Activated naive CD8-positive, alpha-beta T cell treated with anti-CD3 and anti-CD28 coated beads for 36 hours (primary cell): ENCODE data around the gene DOK6. TPM values are rescaled to one million over a fixed set of nuclear protein-coding genes. Genes with fewer than 3 reads are reported as not detected.

ENCODE experiments used
- DNase-seq: peaks from one replicate; pipeline ENCODE4 v3.0.0; 2021
- H3K27ac Mint-ChIP-seq: one replicate; pipeline ENCODE4 v1.8.0; 2022; ENCODE audit warnings: mild to moderate bottlenecking, moderate library complexity, mixed read lengths
- H3K27me3 Mint-ChIP-seq: one replicate; pipeline ENCODE4 v1.8.0; 2022; ENCODE audit warnings: mild to moderate bottlenecking, mixed read lengths
- H3K36me3 Mint-ChIP-seq: one replicate; pipeline ENCODE4 v1.8.0; 2021; ENCODE audit warnings: mild to moderate bottlenecking, mixed read lengths
- H3K4me1 Mint-ChIP-seq: one replicate; pipeline ENCODE4 v1.8.0; 2021; ENCODE audit warnings: mixed read lengths
- H3K4me3 Mint-ChIP-seq: one replicate; pipeline ENCODE4 v1.8.0; 2022; ENCODE audit warnings: mild to moderate bottlenecking, moderate library complexity, mixed read lengths
- H3K9me3 Mint-ChIP-seq: one replicate; pipeline ENCODE4 v1.8.0; 2022; ENCODE audit warnings: mixed read lengths
- total RNA-seq, 2 experiments: library from RNA; stranded (reverse); gene quantifications; one replicate each; pipeline ENCODE4 v1.2.3, GENCODE V29; 2021

DOK6 gene
- total RNA-seq, 2 experiments from 2014 or later: not detected

DNA sequence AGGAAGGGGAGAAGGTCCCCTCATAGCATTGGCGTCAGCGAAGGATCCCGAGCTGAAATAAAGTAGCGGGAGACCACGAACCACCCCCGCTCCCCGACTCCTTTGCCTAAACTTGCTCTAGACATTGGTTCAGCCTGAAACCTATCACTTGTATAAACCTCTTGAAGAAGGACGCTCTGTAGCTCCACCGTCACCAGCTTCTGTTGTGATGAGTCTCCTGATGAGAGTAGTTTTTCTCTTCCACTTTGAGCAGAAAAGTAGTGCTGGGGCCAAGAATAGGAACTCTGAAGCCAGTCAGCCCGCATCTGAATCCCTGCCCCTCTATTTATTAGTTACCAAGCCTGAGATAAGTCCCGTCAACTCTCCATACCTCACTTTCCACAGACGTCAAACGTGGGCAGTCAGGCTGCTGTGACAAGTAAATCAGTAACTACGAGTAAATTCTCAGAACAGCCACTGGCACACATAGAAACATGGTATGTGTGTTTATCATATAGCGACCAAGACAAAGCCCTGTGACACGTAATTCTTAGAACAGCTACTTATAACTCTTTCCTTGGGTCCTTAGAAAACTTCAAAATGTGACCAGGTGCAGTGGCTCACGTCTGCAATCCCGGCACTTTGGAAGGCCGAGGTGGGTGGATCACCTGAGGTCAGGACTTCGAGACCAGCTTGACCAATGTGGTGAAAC lies 485.3 kb downstream of the DOK6 start:
- Mint-ChIP-seq H3K4me3 (peak overlapping the region; percentile 63), H3K9me3 (peaks cover 10% of the 10 kb centered on the region), H3K36me3 (peaks cover 58% of the 10 kb centered on the region), H3K4me1 (peaks cover 67% of the 10 kb centered on the region), H3K27me3 (no peaks in the 10 kb centered on the region), H3K27ac (peak overlapping the region; percentile 92)
- DNase-seq: peak; percentile 26

DNA sequence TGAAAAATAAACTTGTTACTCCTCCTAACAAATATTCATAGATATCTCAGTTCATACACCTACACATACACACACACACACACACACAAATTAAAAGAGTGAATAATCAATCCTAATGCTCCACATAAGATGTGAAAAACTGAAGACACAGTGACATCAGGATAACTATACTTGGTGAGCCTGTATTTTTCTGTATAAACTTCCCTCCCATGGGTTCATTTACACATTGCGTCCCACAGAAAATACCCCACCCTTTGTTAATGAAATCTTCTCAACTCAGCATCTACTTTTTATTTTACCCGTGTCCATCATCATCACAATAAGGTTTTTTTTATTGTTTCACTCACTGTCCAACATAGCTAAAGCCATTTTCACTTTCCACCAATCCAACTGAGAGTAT lies 486.6 kb downstream of the DOK6 start:
- no peaks in the 10 kb centered on the region for H3K27me3 Mint-ChIP-seq
- H3K4me3 Mint-ChIP-seq: no peak overlapping the region
- peak overlapping the region; percentile 49 for H3K27ac Mint-ChIP-seq
- peaks cover 75% of the 10 kb centered on the region for H3K4me1 Mint-ChIP-seq
- H3K36me3 Mint-ChIP-seq: peaks cover 69% of the 10 kb centered on the region
- peaks cover 19% of the 10 kb centered on the region for H3K9me3 Mint-ChIP-seq
- DNase-seq: no peak

DNA sequence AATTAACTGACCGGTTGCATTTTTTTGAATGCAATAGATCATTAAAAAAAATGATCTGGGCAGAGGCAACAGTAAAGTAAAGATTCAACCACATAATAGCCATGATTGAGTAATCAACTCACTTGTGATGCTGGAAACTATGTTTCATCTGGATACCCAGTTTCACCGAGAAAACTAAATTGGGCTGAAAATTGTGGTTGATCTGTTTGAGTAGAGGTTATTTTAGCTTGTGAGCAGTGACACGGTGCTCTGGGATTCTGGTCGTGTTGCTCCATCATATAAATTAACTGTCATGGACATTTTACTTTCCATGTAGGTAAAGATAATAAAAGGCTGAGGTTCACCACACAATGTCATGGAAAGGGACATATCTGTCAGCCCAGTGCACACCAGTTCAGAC lies 488.3 kb downstream of the DOK6 start:
- DNase-seq: peak; percentile 23
- Mint-ChIP-seq H3K4me1 (peaks cover 77% of the 10 kb centered on the region), H3K27ac (peak overlapping the region; percentile 86), H3K9me3 (peaks cover 23% of the 10 kb centered on the region), H3K36me3 (peaks cover 77% of the 10 kb centered on the region), H3K27me3 (no peaks in the 10 kb centered on the region), H3K4me3 (peak overlapping the region; percentile 39)

- Mint-ChIP-seq H3K36me3 (peaks cover 78% of the 10 kb centered on the region), H3K9me3 (peaks cover 25% of the 10 kb centered on the region), H3K27me3 (no peaks in the 10 kb centered on the region), H3K4me3 (no peak overlapping the region), H3K27ac (peak overlapping the region; percentile 86), H3K4me1 (peaks cover 66% of the 10 kb centered on the region)
- DNase-seq: no peak
Observed at GRCh38 chr18:69890558-69890957, 489.9 kb downstream of the DOK6 start.

DNA sequence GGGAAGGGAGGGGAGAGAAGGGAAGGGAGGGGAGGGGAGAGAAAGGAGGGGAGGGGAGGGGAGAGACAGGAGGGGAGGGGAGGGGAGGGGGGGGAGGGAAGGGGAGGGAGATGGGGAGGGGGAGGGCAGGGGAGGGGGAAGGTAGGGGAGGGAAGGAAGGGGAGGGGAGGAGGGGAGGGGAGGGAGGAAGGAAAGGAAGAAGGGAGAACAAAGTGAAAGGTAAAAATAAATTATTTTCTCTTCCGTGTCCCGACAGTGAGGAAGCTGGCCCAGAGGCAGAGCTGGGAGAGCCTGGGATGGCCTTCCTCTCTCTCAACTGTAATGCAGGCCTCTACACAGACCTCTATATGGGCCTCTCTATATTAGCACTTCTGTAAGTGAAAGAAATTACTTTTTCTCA lies 493.8 kb downstream of the DOK6 start:
- DNase-seq: no peak
- Mint-ChIP-seq H3K4me3 (no peak overlapping the region), H3K9me3 (peaks cover 23% of the 10 kb centered on the region), H3K27ac (peak overlapping the region; percentile 64), H3K36me3 (peaks cover 78% of the 10 kb centered on the region), H3K4me1 (peaks cover 74% of the 10 kb centered on the region), H3K27me3 (no peaks in the 10 kb centered on the region)

GRCh38 chr18:69895066-69896047 lies 494.7 kb downstream of the DOK6 start:
- no peak for DNase-seq
- no peak overlapping the region for H3K4me3 Mint-ChIP-seq
- H3K4me1 Mint-ChIP-seq: peaks cover 71% of the 10 kb centered on the region
- H3K36me3 Mint-ChIP-seq: peaks cover 77% of the 10 kb centered on the region
- H3K27ac Mint-ChIP-seq: peak overlapping the region; percentile 97
- H3K27me3 Mint-ChIP-seq: no peaks in the 10 kb centered on the region
- H3K9me3 Mint-ChIP-seq: peaks cover 28% of the 10 kb centered on the region

- Mint-ChIP-seq H3K27ac (peak overlapping the region; percentile 97), H3K36me3 (peaks cover 71% of the 10 kb centered on the region)
- peak; percentile 39 for DNase-seq
Observed at GRCh38 chr18:69897397-69898108, 496.9 kb downstream of the DOK6 start.

GRCh38 chr18:69898241-69898861 lies 497.7 kb downstream of the DOK6 start:
- peaks cover 15% of the 10 kb centered on the region for H3K9me3 Mint-ChIP-seq
- peaks cover 71% of the 10 kb centered on the region for H3K36me3 Mint-ChIP-seq
- H3K4me1 Mint-ChIP-seq: peaks cover 56% of the 10 kb centered on the region
- peak; percentile 34 for DNase-seq
- no peaks in the 10 kb centered on the region for H3K27me3 Mint-ChIP-seq
- peak overlapping the region; percentile 97 for H3K27ac Mint-ChIP-seq
- peak overlapping the region; percentile 79 for H3K4me3 Mint-ChIP-seq

More at GRCh38 chr18:69897397-69898108, 496.9 kb downstream of the DOK6 start:
- peaks cover 15% of the 10 kb centered on the region for H3K9me3 Mint-ChIP-seq
- peak overlapping the region; percentile 79 for H3K4me3 Mint-ChIP-seq
- no peaks in the 10 kb centered on the region for H3K27me3 Mint-ChIP-seq
- peaks cover 60% of the 10 kb centered on the region for H3K4me1 Mint-ChIP-seq
